GM20431 (cell line): ENCODE measurements around the gene TSEN34.
"Not testable (repeated sequence)": the region's sequence is repeated elsewhere in the genome, so short reads cannot be mapped to it uniquely, and the experiment has no call there.

Source experiments
- in situ Hi-C: fragments of 300-500 bp; cut with MseI, MboI; formaldehyde crosslinking; loops from one replicate; pipeline ENCODE4 v1.15.0; 2020; ENCODE audit warnings: low sequenced_read_pairs; ENCODE audit not compliant: unreplicated experiment

TSEN34 gene

GRCh38 chr19:54160182-54160811 is 30.8 kb upstream of the TSEN34 start:
- in situ Hi-C loops: no loop called here

- in situ Hi-C loops: no loop called here
Measured at GRCh38 chr19:54160854-54161253, 30.3 kb upstream of the TSEN34 start.

DNA sequence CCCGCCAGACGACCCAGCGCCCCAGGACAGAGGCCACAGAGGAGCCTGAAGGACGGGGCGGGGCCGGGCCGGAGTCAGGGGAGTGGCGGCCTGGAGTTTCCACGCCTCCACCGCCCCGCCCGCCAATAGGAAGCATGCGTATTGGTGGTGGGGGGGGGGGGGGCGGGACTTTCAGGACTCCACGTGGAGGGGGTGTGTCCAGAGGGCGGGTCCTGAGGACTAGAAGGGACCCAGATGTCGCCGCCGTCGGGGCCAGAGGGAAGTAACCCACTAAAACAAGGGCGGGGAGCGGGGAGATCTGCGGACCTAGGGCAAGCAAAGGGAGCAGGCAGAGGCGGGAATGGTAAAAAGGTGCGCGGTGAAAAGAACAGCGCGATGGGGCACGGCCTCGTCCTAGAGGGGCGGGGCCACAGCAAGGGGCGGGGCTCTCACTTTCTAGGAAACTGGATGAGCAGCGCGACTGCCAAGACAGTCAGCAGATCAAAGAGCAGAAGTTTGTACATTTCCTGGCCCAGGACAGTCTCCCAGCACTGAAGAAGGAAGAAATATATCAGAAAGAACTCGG is 28.8 kb upstream of the TSEN34 start:
- in situ Hi-C loops: no loop called here

GRCh38 chr19:54162884-54163283 is 28.2 kb upstream of the TSEN34 start:
- in situ Hi-C loops: no loop called here

GRCh38 chr19:54164369-54165068 is 26.6 kb upstream of the TSEN34 start:
- in situ Hi-C loops: no loop called here

GRCh38 chr19:54165222-54165621 is 25.9 kb upstream of the TSEN34 start:
- in situ Hi-C loops: no loop called here

- in situ Hi-C loops: no loop called here
Measured at GRCh38 chr19:54168174-54168917, 22.8 kb upstream of the TSEN34 start.

GRCh38 chr19:54169149-54169740 is 21.9 kb upstream of the TSEN34 start:
- in situ Hi-C loops: no loop called here

GRCh38 chr19:54171736-54172431 is 19.2 kb upstream of the TSEN34 start:
- in situ Hi-C loops: not testable (repeated sequence)

GRCh38 chr19:54172471-54173358 is 18.4 kb upstream of the TSEN34 start, which contains the start of gene TMC4:
TMC4 (minus strand) TSS chr19:54173160; CDS start chr19:54173117, 43 bp downstream.
- in situ Hi-C loops: no loop called here

DNA sequence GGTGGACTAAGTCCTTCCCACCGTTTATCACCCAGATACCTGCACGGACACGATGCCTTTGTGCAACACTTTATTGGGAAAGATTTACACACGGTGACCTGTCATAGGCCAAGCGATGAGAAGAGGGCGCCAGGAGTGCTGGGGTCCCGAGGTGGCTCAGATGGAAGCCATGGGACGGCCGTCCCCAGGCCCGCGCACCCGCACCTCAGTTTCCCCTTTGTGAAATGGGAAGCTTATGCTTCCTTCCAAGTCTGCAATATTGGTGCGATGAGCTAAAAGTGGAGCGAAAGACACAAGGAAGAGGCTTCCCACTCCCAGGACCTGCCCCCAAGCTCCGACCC is 17.8 kb upstream of the TSEN34 start:
- in situ Hi-C loops: no loop called here

GRCh38 chr19:54173951-54174834 is 16.9 kb upstream of the TSEN34 start:
- in situ Hi-C loops: no loop called here

GRCh38 chr19:54178581-54179261 is 12.4 kb upstream of the TSEN34 start:
- in situ Hi-C loops: loop anchor here (5.0 kb wide), 1 partner anchor 49 kb away; no protein-coding TSS in a partner anchor

GRCh38 chr19:54179262-54179852 is 11.8 kb upstream of the TSEN34 start:
- in situ Hi-C loops: loop anchor here (5.0 kb wide), 1 partner anchor 48 kb away; no protein-coding TSS in a partner anchor

GRCh38 chr19:54179921-54180461 is 11.1 kb upstream of the TSEN34 start:
- in situ Hi-C loops: loop anchor here (5.0 kb wide), 1 partner anchor 47 kb away; no protein-coding TSS in a partner anchor

DNA sequence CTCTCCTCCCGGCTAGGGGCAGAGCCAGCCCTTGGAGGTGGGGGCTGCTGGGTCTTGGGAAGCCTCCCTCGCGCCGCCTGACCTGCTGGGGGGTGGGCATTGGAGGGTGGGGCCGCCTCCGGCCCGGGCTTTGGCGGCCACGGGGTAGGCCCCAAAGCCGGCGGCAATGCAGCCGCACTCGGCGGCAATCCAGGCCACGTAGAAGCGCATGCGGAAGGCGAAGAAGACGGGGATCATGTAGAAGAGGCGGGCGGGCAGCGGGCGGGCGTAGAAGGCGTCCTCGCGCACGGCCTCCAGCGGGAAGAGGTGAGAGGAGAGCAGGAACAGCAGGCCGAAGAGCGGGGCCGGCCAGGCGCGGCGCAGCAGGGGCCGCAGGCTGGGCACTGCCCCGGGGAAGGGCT is 10.4 kb upstream of the TSEN34 start:
- in situ Hi-C loops: no loop called here

- in situ Hi-C loops: not testable (repeated sequence)
Measured at GRCh38 chr19:54181894-54182293, 9.2 kb upstream of the TSEN34 start.
